ENCODE measurements around the gene PRR22. TPM values are rescaled to one million over a fixed set of nuclear protein-coding genes. Genes with fewer than 3 reads are reported as not detected.
"Not testable (repeated sequence)": the region's sequence is repeated elsewhere in the genome, so short reads cannot be mapped to it uniquely, and the experiment has no call there.

The PRR22 gene
- total RNA-seq, 1 experiment from 2014 or later, result 8.1 TPM

- no peaks in the 10 kb centered on the region for H3K4me1 ChIP-seq (ENCODE audit: insufficient read depth, low read length)
- no peaks in the 10 kb centered on the region for H3K79me2 ChIP-seq (ENCODE audit: insufficient read depth, low read length)
Observed at GRCh38 chr19:5749505-5749904, 35.0 kb downstream of the PRR22 start.

DNA sequence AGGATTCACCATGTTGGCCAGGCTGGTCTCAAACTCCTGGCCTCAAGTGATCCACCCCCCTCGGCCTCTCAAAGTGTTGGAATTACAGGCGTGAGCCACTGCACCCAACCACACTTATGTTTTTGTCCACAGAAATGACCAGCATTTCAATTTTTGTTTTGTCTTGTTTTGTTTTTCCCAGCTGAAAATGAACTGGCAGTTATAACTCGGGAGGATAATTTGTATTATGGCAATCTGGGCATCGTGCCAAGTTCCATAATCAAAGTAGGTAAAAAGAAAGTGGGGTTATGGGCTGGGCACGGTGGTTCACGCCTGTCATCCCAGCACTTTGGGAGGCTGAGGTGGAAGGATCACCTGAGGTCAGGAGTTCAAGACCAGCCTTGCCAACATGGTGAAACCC, 35.6 kb downstream of the PRR22 start:
- not testable (repeated sequence) for H3K14ac ChIP-seq (ENCODE audit: insufficient read depth, low read length); H3K79me1 ChIP-seq (ENCODE audit: insufficient read depth, low read depth, low read length, poor library complexity, severe bottlenecking); H3K4ac ChIP-seq (ENCODE audit: low read depth, low read length); H3K79me2 ChIP-seq (ENCODE audit: insufficient read depth, low read length); H3K27ac ChIP-seq (ENCODE audit: insufficient read length, low read depth, low read length); H3K9ac ChIP-seq (ENCODE audit: extremely low read depth, insufficient read length, low read length); H2BK12ac ChIP-seq (ENCODE audit: insufficient read length, low read depth, low read length); H2AK5ac ChIP-seq (ENCODE audit: insufficient read length, low read length); H3K36me3 Mint-ChIP-seq (ENCODE audit: insufficient read depth in 1 of 3, low read depth in 3 of 3); H3T11ph ChIP-seq (ENCODE audit: low read length); H3K56ac ChIP-seq (ENCODE audit: insufficient read length, low read depth, low read length); H2BK20ac ChIP-seq (ENCODE audit: low read depth, low read length, poor library complexity, severe bottlenecking); H3K4me2 ChIP-seq (ENCODE audit: insufficient read depth, insufficient read length, low read length); H4K20me1 ChIP-seq (ENCODE audit: control insufficient read depth, insufficient read depth, insufficient read length); H3K18ac ChIP-seq (ENCODE audit: insufficient read length, low read depth, low read length); H3K23me2 ChIP-seq (ENCODE audit: insufficient read length, low read depth, low read length, poor library complexity, severe bottlenecking); H4K8ac ChIP-seq (replicated peaks; ENCODE audit: insufficient read length, low read depth, low read length); H3K4me3 Mint-ChIP-seq; DNase-seq; H2BK15ac ChIP-seq (ENCODE audit: low read depth, low read length); H4K5ac ChIP-seq (ENCODE audit: insufficient read length, low read depth, low read length); H3K9me3 ChIP-seq (ENCODE audit: control insufficient read depth, low read depth, low read length); H4K91ac ChIP-seq (ENCODE audit: insufficient read length, low read depth, low read length); H3K4me1 ChIP-seq (ENCODE audit: insufficient read depth, low read length); H3K23ac ChIP-seq (ENCODE audit: insufficient read length, low read depth, low read length); H3K9me3 Mint-ChIP-seq; H3K27ac Mint-ChIP-seq; H2BK120ac ChIP-seq (ENCODE audit: low read depth, low read length, poor library complexity, severe bottlenecking); H2BK5ac ChIP-seq (ENCODE audit: insufficient read length, low read length); H3K4me1 Mint-ChIP-seq; H3K27me3 ChIP-seq (ENCODE audit: insufficient read depth, low read length); H2AFZ ChIP-seq (ENCODE audit: low read length)
- no CpG with 5 or more reads among the region's 6 CpGs for WGBS (ENCODE audit: extremely low coverage, insufficient read length, low lambda C conversion rate)
- peaks cover 23% of the 10 kb centered on the region for H3K27me3 Mint-ChIP-seq (ENCODE audit: low read depth)

More at GRCh38 chr19:5749505-5749904, 35.0 kb downstream of the PRR22 start:
- Histone ChIP-seq H2AFZ (ENCODE audit: low read length) (no peak overlapping the region), H4K20me1 (ENCODE audit: control insufficient read depth, insufficient read depth, insufficient read length) (no peaks in the 10 kb centered on the region), H4K5ac (ENCODE audit: insufficient read length, low read depth, low read length) (no peak overlapping the region), H3T11ph (ENCODE audit: low read length) (no peak overlapping the region), H3K23ac (ENCODE audit: insufficient read length, low read depth, low read length) (no peak overlapping the region), H2BK120ac (ENCODE audit: low read depth, low read length, poor library complexity, severe bottlenecking) (no peak overlapping the region), H4K8ac (replicated peaks; ENCODE audit: insufficient read length, low read depth, low read length) (no peak overlapping the region), H3K14ac (ENCODE audit: insufficient read depth, low read length) (no peak overlapping the region), H3K27me3 (ENCODE audit: insufficient read depth, low read length) (no peaks in the 10 kb centered on the region), H3K4me2 (ENCODE audit: insufficient read depth, insufficient read length, low read length) (no peak overlapping the region), H2BK20ac (ENCODE audit: low read depth, low read length, poor library complexity, severe bottlenecking) (no peak overlapping the region), H3K56ac (ENCODE audit: insufficient read length, low read depth, low read length) (no peak overlapping the region), H3K18ac (ENCODE audit: insufficient read length, low read depth, low read length) (no peak overlapping the region), H2BK5ac (ENCODE audit: insufficient read length, low read length) (no peak overlapping the region), H2BK15ac (ENCODE audit: low read depth, low read length) (no peak overlapping the region), H3K9ac (ENCODE audit: extremely low read depth, insufficient read length, low read length) (no peak overlapping the region), H3K79me1 (ENCODE audit: insufficient read depth, low read depth, low read length, poor library complexity, severe bottlenecking) (no peaks in the 10 kb centered on the region), H3K27ac (ENCODE audit: insufficient read length, low read depth, low read length) (no peak overlapping the region), H3K23me2 (ENCODE audit: insufficient read length, low read depth, low read length, poor library complexity, severe bottlenecking) (no peaks in the 10 kb centered on the region), H3K9me3 (ENCODE audit: control insufficient read depth, low read depth, low read length) (no peaks in the 10 kb centered on the region), H2AK5ac (ENCODE audit: insufficient read length, low read length) (no peak overlapping the region), H2BK12ac (ENCODE audit: insufficient read length, low read depth, low read length) (no peak overlapping the region), H4K91ac (ENCODE audit: insufficient read length, low read depth, low read length) (no peak overlapping the region), H3K4ac (ENCODE audit: low read depth, low read length) (no peak overlapping the region)
- Mint-ChIP-seq H3K4me3 (no peak overlapping the region), H3K9me3 (no peaks in the 10 kb centered on the region), H3K27ac (no peak overlapping the region), H3K4me1 (peaks cover 0 to 2% of the 10 kb centered on the region in 2 experiments; a peak in 1 of 4 replicates), H3K27me3 (ENCODE audit: low read depth) (peaks cover 21% of the 10 kb centered on the region), H3K36me3 (ENCODE audit: insufficient read depth in 1 of 3, low read depth in 3 of 3) (no peaks in the 10 kb centered on the region)
- TF ChIP-seq, protein P1, sequence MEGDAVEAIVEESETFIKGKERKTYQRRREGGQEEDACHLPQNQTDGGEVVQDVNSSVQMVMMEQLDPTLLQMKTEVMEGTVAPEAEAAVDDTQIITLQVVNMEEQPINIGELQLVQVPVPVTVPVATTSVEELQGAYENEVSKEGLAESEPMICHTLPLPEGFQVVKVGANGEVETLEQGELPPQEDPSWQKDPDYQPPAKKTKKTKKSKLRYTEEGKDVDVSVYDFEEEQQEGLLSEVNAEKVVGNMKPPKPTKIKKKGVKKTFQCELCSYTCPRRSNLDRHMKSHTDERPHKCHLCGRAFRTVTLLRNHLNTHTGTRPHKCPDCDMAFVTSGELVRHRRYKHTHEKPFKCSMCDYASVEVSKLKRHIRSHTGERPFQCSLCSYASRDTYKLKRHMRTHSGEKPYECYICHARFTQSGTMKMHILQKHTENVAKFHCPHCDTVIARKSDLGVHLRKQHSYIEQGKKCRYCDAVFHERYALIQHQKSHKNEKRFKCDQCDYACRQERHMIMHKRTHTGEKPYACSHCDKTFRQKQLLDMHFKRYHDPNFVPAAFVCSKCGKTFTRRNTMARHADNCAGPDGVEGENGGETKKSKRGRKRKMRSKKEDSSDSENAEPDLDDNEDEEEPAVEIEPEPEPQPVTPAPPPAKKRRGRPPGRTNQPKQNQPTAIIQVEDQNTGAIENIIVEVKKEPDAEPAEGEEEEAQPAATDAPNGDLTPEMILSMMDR (conservative IDR thresholded peaks at IDR 0.05), result no peak
- DNase-seq, result no peak
- no CpG with 5 or more reads among the region's 5 CpGs for WGBS (ENCODE audit: extremely low coverage, insufficient read length, low lambda C conversion rate)

Measured in H9 (cell line).